DMS153 (cell line): ENCODE results near the gene CIBAR2.
"Not testable (repeated sequence)": the region's sequence is repeated elsewhere in the genome, so short reads cannot be mapped to it uniquely, and the experiment has no call there.

Source experiments
- DNase-seq: peaks from one replicate; lab custom pipeline; 2025; lab: John Stamatoyannopoulos, UW

CIBAR2 gene

GRCh38 chr16:85062845-85063244 lies 49.4 kb downstream of the CIBAR2 start:
- DNase-seq: no peak

GRCh38 chr16:85062323-85062722 lies 49.9 kb downstream of the CIBAR2 start:
- no peak for DNase-seq

GRCh38 chr16:85061566-85061965 lies 50.7 kb downstream of the CIBAR2 start:
- no peak for DNase-seq

GRCh38 chr16:85058909-85059308 lies 53.4 kb downstream of the CIBAR2 start:
- no peak for DNase-seq

GRCh38 chr16:85057948-85058347 lies 54.3 kb downstream of the CIBAR2 start:
- DNase-seq: no peak

GRCh38 chr16:85057212-85057889 lies 54.9 kb downstream of the CIBAR2 start:
- DNase-seq: no peak

- DNase-seq: no peak
These were observed 56.0 kb downstream of the CIBAR2 start for GRCh38 chr16:85056211-85056748.

GRCh38 chr16:85055493-85056210 lies 56.6 kb downstream of the CIBAR2 start:
- DNase-seq: no peak

- DNase-seq: no peak
These were observed 57.3 kb downstream of the CIBAR2 start for GRCh38 chr16:85054948-85055492.

- DNase-seq: not testable (repeated sequence)
These were observed 58.0 kb downstream of the CIBAR2 start for GRCh38 chr16:85054321-85054720.

GRCh38 chr16:85052536-85052935 lies 59.7 kb downstream of the CIBAR2 start:
- DNase-seq: no peak

- no peak for DNase-seq
These were observed 60.6 kb downstream of the CIBAR2 start for GRCh38 chr16:85051683-85052082.

GRCh38 chr16:85051067-85051581 lies 61.1 kb downstream of the CIBAR2 start:
- no peak for DNase-seq

GRCh38 chr16:85049706-85050305 lies 62.5 kb downstream of the CIBAR2 start:
- no peak for DNase-seq

- DNase-seq: no peak
These were observed 63.2 kb downstream of the CIBAR2 start for GRCh38 chr16:85048921-85049562.
